ENCODE measurements around the gene KIAA0930. TPM values are rescaled to one million over a fixed set of nuclear protein-coding genes. Genes with fewer than 3 reads are reported as not detected.

The KIAA0930 gene
- total and polyA plus RNA-seq, 10 donors, result 32.6 to 93.1 (median 58.1) TPM

- H3K36me3 ChIP-seq, result peaks cover 0 to 51% (median 8%) of the 10 kb centered on the region in 6 donors
- peaks cover 3 to 54% (median 24%) of the 10 kb centered on the region in 6 donors for H3K4me1 ChIP-seq
- no peaks in the 10 kb centered on the region for H3K27me3 ChIP-seq (replicated peaks in 1 of 7)
- H3K9me3 ChIP-seq, result no peaks in the 10 kb centered on the region
- peak overlapping the region in 3 of 8 donors; percentile 12 to 39 (median 25) for H3K4me3 ChIP-seq
- intact Hi-C loops (cut with DNase I; ENCODE audit: low total_unique reads), result no loop called here
- peak; percentile 79 for DNase-seq
- peak in 2 of 3 donors; percentile 15 to 39 for TF ChIP-seq POLR2AphosphoS5 (IDR thresholded peaks at IDR 0.05)
- TF ChIP-seq POLR2A (IDR thresholded peaks at IDR 0.05), result no peak
- TF ChIP-seq CTCF (IDR thresholded peaks at IDR 0.05 in 8 of 11, conservative IDR thresholded peaks at IDR 0.05 in 3 of 11), result peak in 1 of 11 experiments; percentile 7
- peak overlapping the region in 3 of 8 donors; percentile 14 to 74 (median 66) for H3K27ac ChIP-seq
- 50 to 82% (median 63%) methylated on average over 13 to 14 of the region's 14 CpGs for WGBS, 5 donors
Observed at GRCh38 chr22:45212306-45212709, 28.4 kb downstream of the KIAA0930 start.

DNA sequence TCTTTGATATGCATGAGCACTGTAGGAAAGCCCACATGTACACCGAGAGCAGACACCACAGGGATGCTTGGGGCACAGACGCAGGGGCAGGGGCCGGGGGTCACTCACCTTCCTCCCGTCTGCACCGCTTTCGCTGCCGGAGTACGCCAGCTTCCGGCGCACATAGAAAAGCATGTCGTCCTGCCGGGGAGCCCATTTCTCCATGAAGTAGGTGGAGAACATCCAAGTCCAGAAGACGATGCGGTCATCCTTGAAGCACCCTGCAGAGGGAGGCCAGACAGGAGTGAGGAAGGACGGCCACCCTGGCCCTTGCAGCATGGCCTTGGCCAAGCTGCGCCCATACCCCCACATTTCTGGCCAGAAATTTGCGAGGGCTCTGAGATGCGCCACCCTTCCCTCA lies 28.8 kb downstream of the KIAA0930 start:
- WGBS, 5 donors, result 81 to 97% (median 93%) methylated on average over 18 of the region's 18 CpGs
- peaks cover 0 to 55% (median 8%) of the 10 kb centered on the region in 6 donors for H3K36me3 ChIP-seq
- H3K4me3 ChIP-seq, result peak overlapping the region in 3 of 8 donors; percentile 12 to 39 (median 25)
- peaks cover 3 to 54% (median 24%) of the 10 kb centered on the region in 6 donors for H3K4me1 ChIP-seq
- DNase-seq, result peak; percentile 53
- TF ChIP-seq CTCF (IDR thresholded peaks at IDR 0.05 in 8 of 11, conservative IDR thresholded peaks at IDR 0.05 in 3 of 11) (no peak), POLR2A (IDR thresholded peaks at IDR 0.05) (no peak)
- H3K27ac ChIP-seq, result peak overlapping the region in 3 of 8 donors; percentile 14 to 74 (median 17)
- H3K9me3 ChIP-seq, result no peaks in the 10 kb centered on the region
- intact Hi-C loops (cut with DNase I; ENCODE audit: low total_unique reads), result no loop called here
- H3K27me3 ChIP-seq (replicated peaks in 1 of 7), result no peaks in the 10 kb centered on the region

DNA sequence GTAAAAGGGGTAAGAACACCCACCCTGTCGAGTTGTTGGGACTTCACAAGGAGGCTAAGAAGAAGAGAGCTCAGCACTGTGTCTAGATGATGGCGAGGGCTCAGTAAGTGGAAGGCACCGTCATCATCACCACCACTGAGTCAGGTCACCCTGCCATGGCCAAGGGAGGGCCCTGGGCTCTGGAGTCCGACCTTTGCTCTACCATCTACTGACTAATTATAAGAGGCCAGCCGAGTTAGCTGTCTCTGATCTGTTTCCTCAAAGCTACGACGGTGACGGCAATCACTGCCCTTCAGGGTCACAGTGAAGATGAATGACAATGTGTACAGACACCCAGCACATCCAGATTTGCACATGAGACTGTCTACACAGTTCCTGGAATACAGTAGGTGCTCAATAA lies 29.3 kb downstream of the KIAA0930 start:
- Histone ChIP-seq H3K27me3 (replicated peaks in 1 of 7) (no peaks in the 10 kb centered on the region), H3K4me1 (peaks cover 3 to 50% (median 24%) of the 10 kb centered on the region in 6 donors), H3K27ac (peak overlapping the region in 1 of 8 donors; percentile 74), H3K36me3 (peaks cover 0 to 58% (median 8%) of the 10 kb centered on the region in 6 donors), H3K4me3 (peak overlapping the region in 1 of 8 donors; percentile 39), H3K9me3 (no peaks in the 10 kb centered on the region)
- TF ChIP-seq POLR2A (IDR thresholded peaks at IDR 0.05) (no peak), CTCF (IDR thresholded peaks at IDR 0.05 in 8 of 11, conservative IDR thresholded peaks at IDR 0.05 in 3 of 11) (no peak), POLR2AphosphoS5 (IDR thresholded peaks at IDR 0.05) (no peak)
- 84 to 93% (median 90%) methylated on average over 8 of the region's 8 CpGs for WGBS, 5 donors
- intact Hi-C loops (cut with DNase I; ENCODE audit: low total_unique reads), result no loop called here
- DNase-seq, result peak; percentile 24

DNA sequence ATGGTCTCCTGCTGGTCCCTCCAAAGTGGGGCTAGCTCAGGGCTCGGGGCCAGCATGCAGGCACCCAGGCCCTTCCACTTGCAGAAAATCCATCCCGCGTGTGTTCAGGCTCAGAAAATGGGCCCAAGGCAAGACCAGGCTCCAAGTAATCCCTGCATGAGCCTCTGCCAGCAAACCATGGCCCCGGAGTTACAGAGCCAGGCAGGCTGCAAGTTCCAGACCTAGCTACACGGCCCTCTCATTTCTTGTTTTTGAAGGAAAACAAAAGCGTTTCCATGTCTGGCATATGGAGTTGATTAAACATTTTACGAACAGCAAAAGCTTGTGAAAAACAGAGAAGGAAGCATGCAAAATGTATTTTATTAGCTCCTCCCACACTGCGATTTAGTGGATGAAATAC lies 29.7 kb downstream of the KIAA0930 start:
- no peak for DNase-seq
- no peak overlapping the region for H3K27ac ChIP-seq
- H3K9me3 ChIP-seq, result no peaks in the 10 kb centered on the region
- 91 to 94% (median 93%) methylated on average over 8 of the region's 8 CpGs for WGBS, 5 donors
- intact Hi-C loops (cut with DNase I; ENCODE audit: low total_unique reads), result no loop called here
- H3K4me3 ChIP-seq, result no peak overlapping the region
- H3K27me3 ChIP-seq (replicated peaks in 1 of 7), result no peaks in the 10 kb centered on the region
- TF ChIP-seq POLR2AphosphoS5 (IDR thresholded peaks at IDR 0.05) (no peak), POLR2A (IDR thresholded peaks at IDR 0.05) (no peak), CTCF (IDR thresholded peaks at IDR 0.05 in 8 of 11, conservative IDR thresholded peaks at IDR 0.05 in 3 of 11) (no peak)
- H3K4me1 ChIP-seq, result peaks cover 3 to 46% (median 24%) of the 10 kb centered on the region in 6 donors
- peaks cover 0 to 62% (median 8%) of the 10 kb centered on the region in 6 donors for H3K36me3 ChIP-seq

Measured in spleen (tissue), 11 donors.